Sigmoid colon (tissue), 4 donors: ENCODE measurements around the gene RARA.

Experiments used
- CTCF ChIP-seq, 4 experiments: fragments of 450-650 bp in 3 of 4; fragments of 200-600 bp in 1 of 4; IDR thresholded peaks; one replicate each; pipeline ENCODE4 v1.5.1; 2016 to 2019; ENCODE audit warnings: antibody characterized with exemption in 4 of 4, mild to moderate bottlenecking in 3 of 4, moderate library complexity in 2 of 4
- EP300 ChIP-seq, 4 donors: sonication (generic); formaldehyde crosslinking; IDR thresholded peaks; one replicate each; pipeline ENCODE4 v1.6.1; 2017; ENCODE audit warnings: antibody characterized with exemption in 4 of 4
- POLR2A ChIP-seq, 2 donors: fragments of 450-650 bp; IDR thresholded peaks; one replicate each; pipeline ENCODE4 v1.6.1; 2016; ENCODE audit warnings: antibody characterized with exemption in 2 of 2, mild to moderate bottlenecking in 2 of 2, moderate library complexity in 2 of 2
- POLR2AphosphoS5 ChIP-seq, 4 donors: sonication (generic); formaldehyde crosslinking; IDR thresholded peaks; one replicate each; pipeline ENCODE4 v1.6.1; 2017; ENCODE audit warnings: antibody characterized with exemption in 4 of 4

GRCh38 chr17:40371261-40371929 lies 62.4 kb downstream of the RARA start:
- no peak for TF ChIP-seq CTCF (IDR thresholded peaks at IDR 0.05)
- TF ChIP-seq POLR2A (IDR thresholded peaks at IDR 0.05) = no peak
- no peak for TF ChIP-seq POLR2AphosphoS5 (IDR thresholded peaks at IDR 0.05)
- TF ChIP-seq EP300 (IDR thresholded peaks at IDR 0.05) = no peak
